Spleen (tissue), 7 donors: ENCODE data around the gene HNRNPA2B1.

Source experiments
- CTCF ChIP-seq, 11 experiments: fragments of 200-600 bp in 7 of 11; fragments of 450-650 bp in 4 of 11; sonication (generic) in 4 of 11; IDR thresholded peaks in 8 of 11; conservative IDR thresholded peaks in 3 of 11; 1 replicate in 7 of 11; 2 replicates in 4 of 11; pipeline versions ENCODE4 v1.4.0 to v1.8.0; 2016 to 2021; ENCODE audit warnings: antibody characterized with exemption in 11 of 11, inconsistent platforms in 4 of 11, mild to moderate bottlenecking in 1 of 11
- POLR2A ChIP-seq, 3 donors: fragments of 450-650 bp; IDR thresholded peaks; one replicate each; pipeline ENCODE4 v1.5.1; 2017; ENCODE audit warnings: antibody characterized with exemption in 3 of 3, mild to moderate bottlenecking in 1 of 3
- donor health status: DM: no; HTN: no; CAD: no; lungs with moderate emphysema.
- donor health status: DM: no; HTN: no; CAD: no.
- donor health status: DM: no; HTN: no; CAD: no.

GRCh38 chr7:26180792-26181198 is 19.8 kb downstream of the HNRNPA2B1 start:
- no peak for TF ChIP-seq CTCF (IDR thresholded peaks at IDR 0.05 in 8 of 11, conservative IDR thresholded peaks at IDR 0.05 in 3 of 11)
- TF ChIP-seq POLR2A (IDR thresholded peaks at IDR 0.05): no peak
